ENCODE data around the gene FRMPD4.

FRMPD4 gene

GRCh38 chrX:12581546-12581945 is 443.3 kb downstream of the FRMPD4 start:
- no peak for TF ChIP-seq CTCF (IDR thresholded peaks at IDR 0.05; ENCODE audit: low read depth, low read length, missing control alignments)
- DNase-seq (ENCODE audit: low read depth) = no peak
- no peak overlapping the region for H3K4me3 ChIP-seq (ENCODE audit: low read depth, low read length)

- DNase-seq (ENCODE audit: low read depth) = no peak
- no peak overlapping the region for H3K4me3 ChIP-seq (ENCODE audit: low read depth, low read length)
- TF ChIP-seq CTCF (IDR thresholded peaks at IDR 0.05; ENCODE audit: low read depth, low read length, missing control alignments) = no peak
Observed at GRCh38 chrX:12582649-12583048, 444.4 kb downstream of the FRMPD4 start.

GRCh38 chrX:12583543-12583942 is 445.3 kb downstream of the FRMPD4 start:
- no peak for DNase-seq (ENCODE audit: low read depth)
- no peak for TF ChIP-seq CTCF (IDR thresholded peaks at IDR 0.05; ENCODE audit: low read depth, low read length, missing control alignments)

GRCh38 chrX:12595720-12596119 is 457.4 kb downstream of the FRMPD4 start:
- TF ChIP-seq CTCF (IDR thresholded peaks at IDR 0.05; ENCODE audit: low read depth, low read length, missing control alignments) = no peak
- no peak overlapping the region for H3K4me3 ChIP-seq (ENCODE audit: low read depth, low read length)
- no peak for DNase-seq (ENCODE audit: low read depth)

More at GRCh38 chrX:12583543-12583942, 445.3 kb downstream of the FRMPD4 start:
- no peak overlapping the region for H3K4me3 ChIP-seq (ENCODE audit: low read depth, low read length)

GRCh38 chrX:12610079-12610478 is 471.8 kb downstream of the FRMPD4 start:
- DNase-seq (ENCODE audit: low read depth) = no peak

GRCh38 chrX:12611471-12611870 is 473.2 kb downstream of the FRMPD4 start:
- TF ChIP-seq CTCF (IDR thresholded peaks at IDR 0.05; ENCODE audit: low read depth, low read length, missing control alignments) = no peak
- H3K4me3 ChIP-seq (ENCODE audit: low read depth, low read length) = no peak overlapping the region
- DNase-seq (ENCODE audit: low read depth) = no peak

More at GRCh38 chrX:12610079-12610478, 471.8 kb downstream of the FRMPD4 start:
- TF ChIP-seq CTCF (IDR thresholded peaks at IDR 0.05; ENCODE audit: low read depth, low read length, missing control alignments) = no peak
- H3K4me3 ChIP-seq (ENCODE audit: low read depth, low read length) = no peak overlapping the region

- no peak for TF ChIP-seq CTCF (IDR thresholded peaks at IDR 0.05; ENCODE audit: low read depth, low read length, missing control alignments)
- DNase-seq (ENCODE audit: low read depth) = no peak
- H3K4me3 ChIP-seq (ENCODE audit: low read depth, low read length) = no peak overlapping the region
Observed at GRCh38 chrX:12614266-12614665, 476.0 kb downstream of the FRMPD4 start.

Data from GM12864 (cell line).